GM18870 (cell line): ENCODE data around the gene TYSND1.
"Not testable (repeated sequence)": the region's sequence is repeated elsewhere in the genome, so short reads cannot be mapped to it uniquely, and the experiment has no call there.

Experiments used
- ATAC-seq: cut with Tn5 transposase; IDR thresholded peaks from one replicate; pipeline ENCODE4 v1.9.1; 2021; ENCODE audit warnings: moderate library complexity; ENCODE audit not compliant: unreplicated experiment

The TYSND1 gene

DNA sequence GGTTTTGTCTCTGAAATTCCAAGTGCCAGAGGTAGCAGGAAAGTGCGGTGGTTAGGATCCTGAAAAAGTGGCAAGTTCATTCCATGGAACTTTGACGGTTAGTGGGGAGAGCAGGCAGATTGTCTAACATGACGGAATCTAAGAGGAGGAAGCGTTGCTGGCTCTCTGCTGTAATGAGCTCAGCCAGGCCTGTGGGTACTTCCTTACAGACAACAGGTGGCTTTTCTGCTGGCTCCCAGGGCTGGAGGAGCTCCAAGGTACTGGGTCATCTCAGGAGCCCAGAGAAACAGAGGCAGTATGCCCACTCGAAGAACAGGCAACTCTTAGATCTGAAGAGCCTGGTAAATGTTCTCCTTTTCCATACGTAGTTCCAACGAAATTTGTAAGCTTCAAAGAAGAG is 10.8 kb downstream of the TYSND1 start:
- ATAC-seq, result no peak

DNA sequence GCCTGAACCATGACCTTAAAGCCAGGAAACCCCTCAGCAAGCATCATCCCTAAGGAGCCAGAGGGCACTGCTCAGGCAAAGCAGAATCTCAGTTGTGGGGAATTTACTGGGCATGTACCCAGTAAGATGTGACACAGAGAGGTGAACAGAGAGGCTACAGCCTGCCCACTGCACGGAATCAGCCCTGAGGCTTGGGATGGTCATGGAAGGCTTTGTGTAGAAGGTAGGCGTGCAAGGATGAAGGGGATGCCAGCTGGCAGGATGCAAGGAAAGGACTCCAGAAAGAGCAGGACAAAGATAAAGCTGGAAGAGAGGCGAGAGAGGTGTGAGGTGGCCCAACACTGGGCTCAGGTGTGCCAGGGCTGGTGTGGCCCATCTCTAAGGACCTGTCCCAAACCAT is 11.5 kb downstream of the TYSND1 start:
- no peak for ATAC-seq

DNA sequence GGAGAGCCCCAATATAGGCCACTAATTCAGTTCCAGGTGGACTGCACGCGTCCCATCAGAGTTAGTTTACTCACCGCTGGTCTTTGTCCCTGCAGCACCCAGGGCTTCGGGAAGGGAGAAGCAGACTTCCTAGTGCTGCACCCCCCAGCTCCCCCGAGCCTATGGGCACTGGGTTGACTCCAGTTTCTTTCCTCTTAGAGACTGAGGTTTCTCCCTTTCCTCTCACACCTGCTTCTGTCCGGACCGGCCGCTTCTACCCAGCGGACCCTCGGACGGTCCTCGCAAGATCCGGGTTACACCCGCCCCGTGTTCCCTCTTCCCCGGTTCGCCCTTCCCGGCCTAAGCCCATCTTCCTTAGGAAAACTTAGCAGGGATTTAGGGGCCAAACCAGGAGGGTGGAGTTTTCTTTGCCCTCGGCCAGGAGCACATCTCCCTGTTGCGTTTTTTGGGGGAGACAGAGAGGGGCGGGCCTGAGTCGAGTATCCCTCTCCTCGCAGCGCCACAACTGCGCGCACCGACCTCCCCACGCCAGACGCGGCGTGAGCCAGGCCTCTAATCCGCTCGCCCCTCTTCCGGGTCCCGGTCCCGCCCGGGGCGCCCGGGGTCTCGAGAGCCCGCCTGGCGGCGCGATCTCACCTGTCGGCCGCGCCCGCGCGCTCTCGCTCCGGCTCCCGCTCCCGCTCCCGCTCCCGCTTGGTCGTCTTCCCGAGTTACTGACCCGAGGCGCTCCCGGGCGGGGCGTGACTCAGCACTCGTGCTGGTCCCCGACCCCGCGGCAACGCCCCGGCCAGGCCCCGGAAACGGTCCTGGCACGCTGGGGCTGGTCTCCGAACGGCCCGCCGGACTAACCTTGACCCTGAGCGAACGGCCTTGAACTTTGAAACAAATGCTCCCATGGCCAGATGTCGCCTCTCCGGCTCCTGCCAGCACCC is 14.1 kb downstream of the TYSND1 start, which contains the start of gene AIFM2:
Gene AIFM2, minus strand, starts transcription at position 728 of the 932 bp plus-strand sequence. CDS start 8,741 bp downstream, outside the sequence.
- peak; percentile 42 for ATAC-seq

DNA sequence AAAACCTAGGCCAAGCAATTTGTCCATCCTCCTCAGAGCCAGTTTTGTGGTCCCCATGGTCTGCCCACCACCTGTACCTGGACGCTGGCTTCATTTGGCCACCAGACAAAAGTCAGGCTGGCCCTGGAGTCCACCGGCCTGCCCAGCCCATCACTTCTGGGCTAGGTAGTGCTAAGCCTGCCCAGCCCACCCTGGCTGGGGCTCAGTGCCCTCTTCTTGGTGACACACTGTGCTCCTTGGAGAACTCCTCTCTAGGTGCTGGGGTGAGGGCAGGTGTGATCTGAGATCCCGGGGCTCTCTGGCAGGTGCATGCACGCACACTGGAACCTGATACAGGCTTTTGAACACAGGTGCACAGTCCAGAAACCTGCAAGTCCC is 15.0 kb downstream of the TYSND1 start:
- no peak for ATAC-seq

DNA sequence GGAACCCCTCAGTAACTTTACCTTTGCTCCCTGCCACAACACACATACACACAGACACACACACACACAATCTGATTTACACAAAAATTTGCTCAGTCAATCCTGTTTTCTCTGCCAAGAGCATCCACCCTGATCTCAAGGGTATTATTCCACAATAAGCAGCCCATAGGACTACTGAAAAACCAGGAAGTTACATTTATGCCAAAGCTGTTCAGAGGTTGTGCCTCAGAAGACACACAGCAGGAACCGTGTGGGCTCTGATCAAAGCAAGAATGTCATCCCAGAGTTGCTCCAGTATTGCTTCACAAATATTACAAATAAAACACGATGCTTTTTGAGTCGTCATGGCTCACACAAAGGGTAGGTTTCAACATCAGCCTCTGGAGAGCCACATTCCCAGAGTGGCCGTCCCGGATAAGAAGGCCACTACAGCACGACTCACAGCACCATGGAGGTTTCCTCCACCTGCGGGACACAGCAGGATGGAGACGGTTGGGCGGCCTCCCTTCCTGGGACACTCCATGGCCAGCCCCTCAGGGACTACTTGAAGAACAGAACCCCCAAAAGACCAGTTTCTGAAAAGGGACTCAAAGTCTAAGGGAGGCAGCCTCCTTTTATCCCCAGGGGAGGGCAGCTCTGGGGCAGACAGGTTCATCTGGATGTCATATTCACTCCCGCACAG is 15.5 kb downstream of the TYSND1 start:
- ATAC-seq, result no peak

DNA sequence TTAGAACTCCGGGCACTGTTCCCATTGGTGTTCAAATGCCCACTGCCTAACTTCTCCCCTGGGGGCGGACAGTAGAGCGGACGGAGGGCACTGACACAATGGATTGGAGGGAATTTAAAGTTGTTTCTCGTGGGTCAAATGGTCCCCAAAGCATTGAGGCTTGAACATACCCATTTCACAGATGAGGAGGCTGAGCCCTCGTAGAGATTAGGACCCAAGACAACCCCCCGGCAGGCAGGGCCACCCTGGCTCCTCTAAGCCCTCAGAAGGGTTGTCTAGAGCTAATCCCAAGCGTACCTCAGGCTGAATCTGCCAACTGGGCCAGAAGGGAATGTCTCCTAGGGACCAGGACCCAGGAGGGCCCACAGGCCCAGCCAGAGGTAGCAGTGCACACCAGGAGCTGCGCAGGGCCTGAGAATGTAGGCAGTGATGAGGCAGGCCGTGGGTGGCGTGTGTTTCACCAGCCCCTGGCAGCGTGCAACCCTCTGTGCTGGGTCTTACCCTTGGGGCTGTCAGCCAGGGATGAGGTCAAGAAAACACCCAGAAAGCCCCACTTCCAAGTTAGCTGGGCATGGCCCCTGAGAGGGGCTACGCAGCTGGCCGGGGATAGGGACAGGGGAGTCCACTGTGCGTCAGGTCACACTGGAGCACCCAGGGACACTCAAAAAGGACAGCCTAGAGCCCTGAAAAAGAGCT is 19.7 kb downstream of the TYSND1 start:
- no peak for ATAC-seq

DNA sequence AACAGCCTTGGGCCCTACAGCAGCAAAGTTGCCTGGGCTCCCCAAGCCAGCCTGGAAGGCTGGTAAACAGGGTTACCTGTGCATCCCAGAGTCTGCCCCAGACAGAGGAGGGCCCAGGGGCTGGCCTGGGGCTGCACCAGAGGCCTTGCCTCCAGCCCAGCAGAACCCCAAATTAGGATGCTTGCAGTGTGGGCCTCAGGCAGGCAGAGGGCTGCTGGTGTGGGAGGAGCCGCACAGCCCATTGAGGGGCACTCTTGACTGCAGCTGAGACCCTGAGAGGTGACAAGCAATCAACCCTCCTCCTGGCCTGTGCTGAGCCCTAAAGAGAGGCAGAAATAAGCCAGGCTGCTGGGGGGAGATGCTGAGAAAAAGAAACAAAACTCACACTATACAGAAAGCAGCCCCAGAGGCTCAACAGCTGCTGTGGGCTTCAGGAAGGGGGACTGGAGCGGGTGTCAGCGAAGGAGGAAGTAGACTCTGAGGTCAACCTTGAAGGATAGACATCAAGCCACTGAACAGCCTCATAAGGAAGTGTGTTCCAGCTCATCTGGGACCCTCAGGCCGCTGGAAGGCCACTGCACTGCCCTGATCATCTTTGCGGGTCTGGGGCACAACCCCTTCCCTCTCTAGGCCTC is 20.5 kb downstream of the TYSND1 start:
- no peak for ATAC-seq

DNA sequence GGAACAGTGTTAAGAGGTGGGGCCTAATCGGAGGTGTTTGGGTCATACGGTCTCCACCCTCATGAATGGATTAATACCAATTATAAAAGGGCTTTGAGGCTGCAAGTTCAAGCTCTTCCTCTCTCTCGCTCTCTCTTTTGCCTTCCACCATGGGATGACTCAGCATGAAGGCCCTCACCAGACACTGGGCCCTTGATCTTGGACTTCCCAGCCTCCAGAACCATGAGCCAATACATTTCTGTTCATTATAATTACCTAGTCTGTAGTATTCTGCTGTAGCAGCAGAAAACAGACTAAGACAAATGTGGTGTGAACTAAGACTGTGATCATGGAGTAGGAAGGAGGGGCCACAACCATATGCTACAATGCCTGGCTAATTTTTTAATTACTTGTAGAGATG is 21.6 kb downstream of the TYSND1 start:
- no peak for ATAC-seq

DNA sequence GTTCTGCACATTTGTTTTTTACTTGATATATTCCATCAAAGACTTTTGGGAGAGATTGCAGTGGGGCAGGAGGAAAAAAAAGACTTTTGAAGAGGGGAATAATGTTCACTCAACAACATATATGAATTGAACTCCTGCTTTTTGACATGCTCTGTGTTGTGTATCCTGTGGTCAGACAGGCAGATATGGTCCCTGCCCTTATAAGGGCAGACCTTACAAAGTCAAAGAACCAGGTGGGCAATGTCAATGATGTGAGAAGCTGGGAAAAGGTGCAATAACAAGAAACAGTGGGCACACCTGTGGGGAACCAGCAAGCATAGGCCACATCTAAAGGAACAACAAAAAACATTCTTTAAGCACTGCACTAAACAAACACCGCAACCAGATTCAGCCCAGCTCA is 22.1 kb downstream of the TYSND1 start:
- ATAC-seq, result no peak

DNA sequence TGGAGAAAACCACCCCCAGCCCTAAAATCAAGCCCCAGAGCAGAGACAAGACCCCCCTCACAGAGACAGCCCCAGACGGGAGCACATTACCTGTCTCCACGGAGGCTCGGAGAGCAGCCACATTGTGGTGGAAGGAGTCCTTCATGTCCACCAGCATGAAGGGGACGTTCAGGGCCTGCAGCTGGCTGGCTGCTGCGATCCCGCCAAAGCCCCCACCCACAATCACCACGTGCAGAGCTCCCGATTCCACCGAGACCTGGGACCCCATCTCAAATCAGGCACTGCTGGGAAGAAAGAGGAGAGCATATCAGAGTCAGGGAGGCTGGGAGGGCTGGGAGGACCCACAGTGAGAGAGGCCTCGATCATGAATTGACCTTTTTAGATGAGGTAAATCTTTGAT is 22.7 kb downstream of the TYSND1 start:
- no peak for ATAC-seq

DNA sequence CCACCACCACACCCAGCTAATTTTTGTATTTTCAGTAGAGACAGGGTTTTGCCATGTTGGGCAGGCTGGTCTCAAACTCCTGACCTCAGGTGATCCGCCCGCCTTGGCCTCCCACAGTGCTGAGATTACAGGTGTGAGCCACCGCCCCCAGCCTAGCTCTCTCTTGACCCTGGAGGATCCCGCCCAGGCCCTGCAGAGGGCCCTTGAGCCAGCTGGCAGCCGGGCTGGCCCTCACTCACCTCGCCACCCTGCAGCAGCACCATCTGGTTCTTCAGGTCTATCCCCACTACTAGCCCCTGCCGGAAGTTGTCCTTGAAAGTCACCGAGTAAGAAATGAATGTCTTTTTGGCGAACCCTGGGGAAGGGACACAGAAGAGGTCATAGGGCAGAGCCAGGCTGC is 23.3 kb downstream of the TYSND1 start:
- ATAC-seq, result not testable (repeated sequence)

DNA sequence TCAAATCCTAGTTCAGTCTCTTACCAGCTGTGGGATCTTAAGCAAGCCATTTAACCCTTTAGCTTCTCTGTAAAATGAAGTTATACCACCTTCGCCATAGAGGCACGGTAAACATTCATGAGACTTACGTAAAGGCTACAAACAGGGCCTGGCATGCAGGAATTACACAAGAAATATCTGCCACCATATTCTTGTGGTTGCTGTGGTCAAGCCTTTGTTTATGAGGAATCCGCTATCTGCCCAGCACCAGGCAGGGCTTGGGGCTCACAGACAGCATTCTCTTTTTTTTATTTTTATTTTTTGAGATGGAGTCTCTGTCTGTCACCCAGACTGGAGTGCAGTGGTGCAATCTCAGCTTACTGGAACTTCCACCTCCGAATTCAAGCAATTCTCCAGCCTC is 23.8 kb downstream of the TYSND1 start:
- no peak for ATAC-seq

DNA sequence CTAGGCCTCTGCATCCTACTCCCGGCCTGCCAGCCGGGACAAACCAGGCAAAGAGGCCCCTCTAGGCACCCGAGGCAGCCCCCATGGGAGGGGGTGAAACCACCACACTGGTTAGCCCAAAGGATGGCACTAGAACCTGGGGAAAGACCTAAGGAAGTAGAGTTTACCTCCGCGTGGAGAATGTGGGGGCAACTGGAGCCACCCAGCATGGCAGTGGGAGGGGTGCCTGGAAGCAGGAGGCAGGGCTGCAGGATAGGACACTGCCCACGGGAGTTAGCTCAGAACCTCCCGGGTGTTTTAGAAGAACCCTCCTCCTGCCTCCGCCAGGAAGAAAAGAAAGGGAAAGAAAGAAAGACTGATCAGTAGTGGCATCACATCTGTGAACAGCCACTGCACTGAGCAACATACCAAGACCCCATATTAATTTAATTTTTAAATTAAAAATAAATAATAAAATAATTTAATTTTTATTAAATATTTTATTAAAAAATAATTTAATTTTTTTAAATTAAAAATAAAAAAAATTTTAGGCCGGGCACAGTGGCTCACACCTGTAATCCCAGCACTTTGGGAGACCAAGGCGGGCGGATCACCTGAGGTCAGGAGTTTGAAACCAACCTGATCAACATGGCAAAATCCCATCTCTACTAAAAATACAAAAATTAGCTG is 25.1 kb downstream of the TYSND1 start:
- ATAC-seq, result no peak

DNA sequence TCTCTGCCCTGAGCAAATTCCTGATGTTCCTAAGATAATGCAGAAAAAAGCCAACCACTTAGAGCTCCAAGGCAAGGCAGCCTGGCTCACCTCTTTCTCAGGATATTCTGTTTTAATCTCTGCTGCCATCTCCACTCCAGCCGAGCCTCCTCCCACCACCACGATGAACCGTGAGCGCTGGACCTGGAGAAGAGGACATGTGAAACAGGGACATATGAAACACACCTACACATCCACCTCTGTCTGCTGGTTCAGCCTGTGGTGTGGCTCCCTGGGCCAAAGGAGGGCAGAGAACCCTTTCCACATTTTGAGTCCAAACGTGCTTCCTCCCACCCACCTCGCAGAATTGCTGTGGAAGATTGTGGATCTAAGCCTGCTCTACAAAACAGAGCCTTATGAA is 26.1 kb downstream of the TYSND1 start:
- no peak for ATAC-seq

DNA sequence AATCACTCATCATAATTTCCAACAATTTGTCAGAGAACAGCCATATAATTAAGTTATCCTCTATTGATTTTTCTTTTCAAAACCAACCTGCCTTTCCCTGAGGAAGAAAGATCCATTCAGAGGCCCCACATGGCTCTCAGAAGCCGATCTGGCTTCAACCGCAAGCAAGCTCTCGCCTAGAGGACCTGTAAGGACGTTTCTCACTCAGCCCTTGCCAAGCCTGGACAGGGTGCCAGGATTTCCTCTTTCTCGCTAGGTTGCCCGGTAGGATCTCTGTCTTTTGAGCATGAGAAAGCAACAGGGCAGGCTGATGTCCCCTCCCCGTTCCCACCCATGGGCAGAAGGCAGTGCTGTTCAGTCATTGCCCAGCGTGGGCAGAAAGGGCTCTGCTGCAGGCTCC is 26.9 kb downstream of the TYSND1 start:
- ATAC-seq, result no peak

DNA sequence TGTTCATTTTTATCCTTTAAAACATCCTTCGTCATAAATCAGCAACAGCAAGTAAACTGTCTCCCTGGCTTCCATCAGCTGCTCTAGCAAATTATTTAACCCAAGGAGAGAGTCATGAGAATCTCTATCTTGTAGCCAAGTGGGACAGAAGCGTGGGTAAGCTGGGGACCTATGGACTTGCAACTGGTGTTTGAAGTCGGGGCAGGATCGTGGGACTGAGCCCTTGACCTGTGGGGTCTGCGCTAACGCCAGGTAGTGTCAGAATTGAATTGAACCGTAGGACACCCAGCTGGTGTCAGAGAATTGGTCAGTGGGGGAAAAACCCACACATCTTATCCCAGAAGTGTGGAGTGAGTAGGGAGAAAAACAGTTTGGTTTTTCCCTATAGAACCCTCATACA is 27.3 kb downstream of the TYSND1 start:
- ATAC-seq, result no peak

DNA sequence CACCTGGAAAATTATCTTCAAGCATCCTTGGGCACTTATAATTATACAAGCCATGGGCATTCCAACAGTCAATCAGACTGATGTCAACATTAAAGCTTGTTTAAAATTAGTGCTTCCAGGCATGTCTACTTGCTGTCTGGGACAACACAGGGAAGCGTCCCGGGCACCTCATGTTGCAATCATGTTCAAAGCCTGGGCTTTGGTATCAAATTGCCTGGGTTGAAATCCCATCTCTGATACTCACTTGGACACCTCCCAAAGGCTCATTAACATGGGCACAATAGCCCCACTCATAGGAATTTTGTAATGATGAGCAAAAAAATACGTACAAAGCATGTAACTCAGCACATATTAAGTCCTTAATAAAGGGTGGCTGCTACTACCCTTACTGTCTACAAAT is 28.3 kb downstream of the TYSND1 start:
- ATAC-seq, result no peak

DNA sequence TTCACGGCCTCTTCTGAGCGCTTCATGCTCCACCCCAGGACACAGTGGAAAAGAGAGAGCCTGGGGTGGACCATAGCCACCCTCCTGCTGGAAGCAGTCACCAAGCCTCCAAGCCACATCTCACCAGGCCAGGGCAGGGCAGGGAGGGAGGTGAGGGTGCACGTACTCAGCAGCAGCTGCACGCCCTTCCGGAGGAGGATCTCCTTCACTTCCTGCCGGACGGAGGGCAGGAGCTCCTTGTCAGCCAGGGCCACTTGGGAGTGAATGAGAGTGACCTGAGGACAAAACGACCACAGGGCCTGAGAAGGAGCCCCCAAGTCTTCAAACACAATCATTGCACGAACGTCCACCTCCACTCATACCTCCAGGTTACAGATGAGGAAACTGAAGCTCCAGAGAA is 28.9 kb downstream of the TYSND1 start:
- no peak for ATAC-seq

DNA sequence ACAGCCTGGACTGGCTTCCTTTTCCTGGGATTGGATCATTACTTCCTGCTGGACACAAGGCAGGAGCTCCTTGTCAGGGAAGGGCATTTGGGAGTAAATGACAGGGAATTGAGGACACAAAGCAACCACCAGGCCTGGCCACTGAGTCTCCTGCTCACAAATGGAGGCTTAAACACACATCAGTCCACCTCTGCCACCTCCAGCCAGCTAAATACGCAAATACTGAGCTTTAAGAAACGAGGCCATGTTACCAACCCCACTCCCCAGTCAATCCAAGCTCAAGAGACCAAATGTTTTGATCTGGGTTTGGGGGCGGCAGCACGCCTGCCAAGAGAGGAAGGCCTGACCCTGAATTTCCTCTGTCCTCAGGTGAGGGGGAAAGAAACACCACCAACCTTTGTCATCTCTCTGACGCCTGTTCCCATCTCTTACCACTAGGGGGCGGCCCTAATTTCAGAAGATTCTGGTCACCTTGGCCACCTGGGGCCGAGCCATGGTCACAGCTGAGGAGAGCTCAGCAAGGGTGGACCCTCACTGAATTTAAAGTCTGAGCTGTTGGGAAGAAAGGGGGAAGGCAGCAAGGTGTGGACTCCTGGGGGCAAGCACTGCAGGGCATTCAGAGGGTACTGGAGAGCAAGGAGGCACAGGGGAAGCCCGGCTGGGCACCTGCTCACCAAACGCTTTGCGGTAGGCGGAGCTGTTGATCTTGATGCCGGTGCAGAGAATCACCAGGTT is 30.4 kb downstream of the TYSND1 start:
- ATAC-seq, result no peak

DNA sequence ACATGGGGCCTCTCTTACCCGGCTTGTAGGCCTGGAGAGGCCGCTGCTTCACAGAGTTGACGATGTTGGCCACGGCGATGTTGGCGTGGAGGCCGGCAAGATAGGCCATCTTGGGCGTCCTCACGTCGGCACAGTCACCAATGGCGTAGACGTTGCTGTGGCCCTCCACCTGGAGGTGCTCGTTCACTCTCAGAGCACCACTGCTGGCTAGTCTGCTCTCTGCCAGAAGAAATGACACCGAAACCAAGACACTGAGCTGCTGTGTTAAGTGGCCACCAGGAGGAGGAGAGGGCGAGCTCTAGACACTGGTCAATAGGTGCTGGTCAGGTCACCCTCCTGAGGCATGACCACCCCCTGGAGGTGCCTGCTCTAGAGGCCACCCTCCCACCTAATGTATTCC is 31.6 kb downstream of the TYSND1 start:
- no peak for ATAC-seq
